ENCODE measurements around the gene RAVER2.

DNA sequence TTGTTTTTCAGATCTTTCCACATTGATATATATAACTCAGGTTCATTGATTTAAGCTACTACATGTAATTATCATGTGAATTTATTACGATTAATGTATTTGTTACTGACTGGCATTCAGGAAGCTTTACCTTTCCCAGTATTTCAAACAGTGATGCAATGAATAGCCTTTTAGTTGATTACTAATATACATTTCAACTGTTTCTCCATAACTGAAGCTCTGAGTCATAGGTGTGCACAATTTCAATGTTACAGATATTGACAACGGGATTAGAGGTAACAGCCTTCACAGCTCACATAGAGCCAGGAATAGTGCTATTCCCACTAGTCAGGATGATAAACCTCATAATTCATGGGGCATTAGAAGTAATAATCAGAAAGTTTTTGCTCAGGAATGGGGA, 25.1 kb downstream of the RAVER2 start:
- TF ChIP-seq DPF2 (CRISPR knock-in tag; IDR thresholded peaks at IDR 0.05; ENCODE audit: borderline replicate concordance, low read depth) (no peak), TCF7L2 (IDR thresholded peaks at IDR 0.05; ENCODE audit: low read depth, low read length) (no peak), SYNCRIP (IDR thresholded peaks at IDR 0.05; ENCODE audit: insufficient read depth, low read depth, low read length) (no peak), BRCA1 (CRISPR knock-in tag; IDR thresholded peaks at IDR 0.05) (no peak), CTCF (CRISPR knock-in tag; IDR thresholded peaks at IDR 0.05) (no peak), GFI1 (CRISPR knock-in tag; IDR thresholded peaks at IDR 0.05; ENCODE audit: borderline replicate concordance) (no peak)
